Spinal cord (tissue), 10 donors: ENCODE measurements around the gene RAB29. TPM values are rescaled to one million over a fixed set of nuclear protein-coding genes. Genes with fewer than 3 reads are reported as not detected.
"Not testable (repeated sequence)": the region's sequence is repeated elsewhere in the genome, so short reads cannot be mapped to it uniquely, and the experiment has no call there.

Experiments used
- DNase-seq, 6 donors: peaks; one replicate each; pipeline versions ENCODE4 v3.0.0 to v3.0.0-alpha.2; 2013 to 2015; ENCODE audit warnings: low spot score in 6 of 6, low read depth in 4 of 6
- H3K27ac ChIP-seq: one replicate; pipeline ENCODE4 v1.5.1; 2013; ENCODE audit warnings: low read depth, low read length, control low read depth
- H3K27me3 ChIP-seq: one replicate; pipeline ENCODE4 v1.6.1; 2013; ENCODE audit warnings: low read length; ENCODE audit not compliant: control insufficient read depth, insufficient read depth
- H3K36me3 ChIP-seq: one replicate; pipeline ENCODE4 v1.6.1; 2013; ENCODE audit warnings: low read length; ENCODE audit not compliant: control insufficient read depth, insufficient read depth
- H3K4me1 ChIP-seq: one replicate; pipeline ENCODE4 v1.6.1; 2013; ENCODE audit warnings: low read length; ENCODE audit not compliant: control insufficient read depth, insufficient read depth
- H3K4me3 ChIP-seq: one replicate; pipeline ENCODE4 v1.5.1; 2013; ENCODE audit warnings: low read depth, low read length, control low read depth
- H3K9me3 ChIP-seq: one replicate; pipeline ENCODE4 v1.6.1; 2013; ENCODE audit warnings: low read length; ENCODE audit not compliant: control insufficient read depth, insufficient read depth
- WGBS: methylation state at CpG from one replicate; pipeline ENCODE4 v1.1.5; 2013; ENCODE audit warnings: missing lambda C conversion rate; ENCODE audit not compliant: insufficient coverage; 5-methylcytosine and 5-hydroxymethylcytosine counted together
- long read RNA-seq, 4 donors: transcript quantifications; one replicate each; lab custom pipeline, GENCODE V29; 2026
- polyA plus RNA-seq, 2 donors: library from polyadenylated mRNA; unstranded; fragments of 120-200 nt; gene quantifications; one replicate each; pipeline ENCODE4 v1.2.1, GENCODE V29; 2013; ENCODE audit not compliant: insufficient read length in 2 of 2
- total RNA-seq, 2 donors: library from RNA; depleted of rRNA in 1 of 2; stranded (reverse); fragments of 120-200 nt in 1 of 2; fragments of >200 nt in 1 of 2; gene quantifications; one replicate each; pipeline versions ENCODE4 v1.2.3 to v1.2.4, GENCODE V29; 2013 to 2014
- donor health status: healthy.

The RAB29 gene, protein sequence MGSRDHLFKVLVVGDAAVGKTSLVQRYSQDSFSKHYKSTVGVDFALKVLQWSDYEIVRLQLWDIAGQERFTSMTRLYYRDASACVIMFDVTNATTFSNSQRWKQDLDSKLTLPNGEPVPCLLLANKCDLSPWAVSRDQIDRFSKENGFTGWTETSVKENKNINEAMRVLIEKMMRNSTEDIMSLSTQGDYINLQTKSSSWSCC
- total RNA-seq (10 to 100 TPM; 15.0 to 19.8 TPM), polyA plus RNA-seq (1 to 10 TPM; 9.3 to 9.6 TPM)
- long read RNA-seq, donor 1, partial matches to known transcripts: 0 of 1 reads
- long read RNA-seq, donor 1, other reads (novel, unspliced or antisense): 0 of 1 reads
- long read RNA-seq, donor 2: 0 reads
- long read RNA-seq, donor 3, partial matches to known transcripts: 0 of 3 reads
- long read RNA-seq, donor 3, other reads (novel, unspliced or antisense): 0 of 3 reads
- long read RNA-seq, donor 4, partial matches to known transcripts: 0 of 2 reads
- long read RNA-seq, donor 4, other reads (novel, unspliced or antisense): 0 of 2 reads

DNA sequence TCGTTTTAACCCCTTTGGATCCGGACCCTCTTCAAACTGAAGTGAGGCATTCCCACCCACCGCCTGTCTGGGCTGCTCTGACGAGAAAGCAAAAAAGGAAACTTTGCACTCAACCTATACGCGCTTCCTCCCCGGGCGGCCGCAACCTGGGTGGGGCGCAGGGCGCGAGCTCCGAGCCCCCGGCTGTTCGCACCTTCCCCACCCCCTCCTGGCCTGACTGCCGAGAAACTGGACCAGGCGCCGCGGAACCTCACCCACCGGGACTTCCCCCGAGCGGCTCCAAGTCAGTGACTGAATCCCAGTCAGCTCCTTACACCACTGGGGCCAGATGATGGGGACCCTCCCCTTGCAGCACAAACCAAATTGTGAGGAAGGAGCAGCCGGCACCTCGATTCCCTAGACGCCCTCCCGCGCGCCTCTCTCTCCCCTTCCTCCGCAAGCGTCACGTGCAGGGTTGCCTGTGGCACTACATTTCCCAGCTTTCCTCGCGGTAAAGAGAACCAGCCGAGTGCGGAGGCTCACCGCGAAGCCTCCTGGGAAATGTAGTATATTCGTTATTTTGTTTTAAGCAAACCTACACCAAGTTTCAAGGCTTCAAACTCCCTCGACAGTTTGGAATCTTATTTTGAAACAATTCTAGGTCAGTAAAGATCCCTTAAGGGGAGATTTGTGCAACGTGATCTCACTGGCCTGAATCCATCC lies at the start of gene RAB29:
RAB29 (minus strand) TSS at position 468 of the 702 bp plus-strand sequence. CDS start 526 bp downstream, outside the sequence.
- peak; percentile 56 to 95 (median 69) for DNase-seq
- no peaks in the 10 kb centered on the region for H3K9me3 ChIP-seq
- no peak within 1 kb of the TSS for H3K27ac ChIP-seq
- H3K4me3 ChIP-seq: peak within 1 kb of the TSS; percentile 79
- H3K27me3 ChIP-seq: peaks cover 17% of the 10 kb centered on the region
- H3K36me3 ChIP-seq: no peaks in the 10 kb centered on the region
- WGBS: under 1% methylated on average over 22 of the region's 40 CpGs
- peaks cover 8% of the 10 kb centered on the region for H3K4me1 ChIP-seq

DNA sequence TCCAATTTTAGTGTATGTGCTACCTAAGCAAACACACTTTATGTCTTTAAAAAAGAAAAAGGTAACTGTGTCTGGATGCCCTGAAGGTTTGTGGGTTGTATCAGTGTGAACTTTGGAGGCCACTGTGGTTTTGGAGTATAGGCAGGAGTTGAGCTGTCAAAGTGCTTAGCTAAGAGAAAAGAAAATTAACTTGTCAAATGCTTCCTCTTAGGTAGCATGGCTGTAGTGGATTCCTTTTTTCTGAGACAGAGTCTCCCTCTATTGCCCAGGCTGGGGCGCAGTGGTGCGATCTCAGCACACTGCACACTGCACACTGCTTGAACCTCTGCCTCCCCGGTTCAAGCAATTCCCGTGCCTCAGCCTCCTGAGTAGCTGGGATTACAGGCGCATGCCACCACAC lies 48.9 kb upstream of the RAB29 start:
- no peaks in the 10 kb centered on the region for H3K36me3 ChIP-seq
- no peak for DNase-seq
- H3K27me3 ChIP-seq: no peaks in the 10 kb centered on the region
- H3K4me3 ChIP-seq: no peak overlapping the region
- whole genome bisulfite sequencing: 100% methylated on average over 3 of the region's 5 CpGs
- H3K4me1 ChIP-seq: peaks cover 16% of the 10 kb centered on the region
- no peaks in the 10 kb centered on the region for H3K9me3 ChIP-seq
- H3K27ac ChIP-seq: no peak overlapping the region

DNA sequence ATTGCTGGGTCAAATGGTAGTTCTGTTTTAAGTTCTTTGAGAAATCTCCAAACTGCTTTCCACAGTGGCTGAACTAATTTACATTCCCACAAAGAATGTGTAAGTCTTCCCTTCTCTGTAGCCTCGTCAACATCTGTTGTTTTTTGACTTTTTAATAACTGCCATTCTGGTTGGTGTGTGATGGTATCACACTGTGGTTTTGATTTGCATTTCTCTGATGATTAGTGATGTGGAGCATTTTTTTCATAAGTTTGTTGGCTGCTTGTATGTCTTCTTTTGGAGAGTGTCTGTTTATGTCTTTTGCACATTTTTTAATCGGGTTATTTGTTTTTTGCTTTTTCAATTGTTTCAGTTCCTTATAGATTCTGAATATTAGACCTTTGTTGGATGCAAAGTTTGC lies 48.0 kb upstream of the RAB29 start:
- H3K4me3 ChIP-seq, H3K27me3 ChIP-seq, H3K9me3 ChIP-seq, H3K27ac ChIP-seq, H3K36me3 ChIP-seq, DNase-seq: not testable (repeated sequence)
- WGBS: no CpG with 5 or more reads among the region's 2 CpGs
- H3K4me1 ChIP-seq: peaks cover 16% of the 10 kb centered on the region

DNA sequence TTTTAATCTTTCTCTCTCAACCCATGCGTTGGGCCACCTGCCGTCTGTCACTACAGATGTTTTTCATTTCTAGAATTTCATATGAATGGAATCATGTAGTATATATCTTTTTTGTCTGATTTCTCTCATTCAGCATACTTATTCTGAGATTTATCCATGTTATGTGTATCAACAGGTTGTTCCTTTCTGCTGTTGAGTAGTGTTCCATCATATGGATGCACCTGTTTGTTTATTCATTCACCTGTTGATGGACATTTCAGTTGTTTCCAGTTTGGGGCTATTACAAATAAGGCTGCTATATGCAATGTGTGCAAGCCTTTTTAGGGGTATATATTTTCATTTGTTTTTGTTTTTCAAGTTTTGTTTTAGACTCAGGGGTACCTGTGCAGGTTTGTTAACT lies 47.1 kb upstream of the RAB29 start:
- peaks cover 11% of the 10 kb centered on the region for H3K4me1 ChIP-seq
- H3K36me3 ChIP-seq: no peaks in the 10 kb centered on the region
- DNase-seq: no peak
- no peak overlapping the region for H3K27ac ChIP-seq
- no CpG with 5 or more reads among the region's 2 CpGs for WGBS
- no peaks in the 10 kb centered on the region for H3K27me3 ChIP-seq
- H3K9me3 ChIP-seq: no peaks in the 10 kb centered on the region
- H3K4me3 ChIP-seq: no peak overlapping the region

DNA sequence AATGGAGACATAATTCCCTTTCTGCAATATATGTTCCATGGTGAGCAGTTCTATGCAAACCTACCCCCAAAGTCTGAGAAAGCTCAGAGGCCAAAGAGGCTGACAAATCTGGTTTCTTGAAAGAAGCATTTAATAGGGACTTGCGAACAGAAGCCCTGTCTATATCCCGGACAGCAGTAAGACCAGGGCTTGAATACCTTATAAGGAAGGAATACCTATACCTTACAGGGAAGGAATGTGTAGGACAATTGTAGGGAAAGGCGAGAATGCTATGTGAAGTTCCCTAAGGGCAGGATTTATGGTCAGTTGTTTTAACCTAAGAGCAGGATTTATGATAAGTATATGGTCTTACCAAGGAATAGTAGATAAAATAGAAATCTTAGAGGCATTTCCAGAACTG lies 42.7 kb upstream of the RAB29 start:
- no peaks in the 10 kb centered on the region for H3K9me3 ChIP-seq
- peaks cover 10% of the 10 kb centered on the region for H3K4me1 ChIP-seq
- DNase-seq: no peak
- no peaks in the 10 kb centered on the region for H3K36me3 ChIP-seq
- H3K4me3 ChIP-seq: no peak overlapping the region
- WGBS: no CpG with 5 or more reads among the region's 3 CpGs
- no peaks in the 10 kb centered on the region for H3K27me3 ChIP-seq
- H3K27ac ChIP-seq: no peak overlapping the region

DNA sequence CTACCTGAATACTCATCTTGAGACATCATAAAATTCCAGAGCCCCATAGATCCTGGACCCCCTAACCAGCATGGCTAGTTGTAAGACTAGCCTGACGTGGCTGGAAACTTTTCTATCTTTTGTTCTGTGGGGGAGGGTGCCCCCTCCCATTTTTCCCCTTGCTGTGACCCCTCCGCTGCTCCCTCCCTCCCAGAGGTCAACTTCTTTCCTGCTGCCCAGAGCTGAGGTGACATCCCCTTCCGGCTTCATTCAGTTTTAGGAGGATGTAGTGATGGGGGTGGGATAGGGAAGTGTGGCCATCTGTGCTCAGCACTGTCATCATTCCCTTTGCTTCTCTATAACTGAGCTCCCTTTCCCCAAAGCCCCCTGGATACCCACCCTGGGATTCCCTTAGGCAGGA lies 42.1 kb upstream of the RAB29 start:
- WGBS: no CpG with 5 or more reads among the region's 3 CpGs
- no peaks in the 10 kb centered on the region for H3K27me3 ChIP-seq
- H3K36me3 ChIP-seq: no peaks in the 10 kb centered on the region
- no peak for DNase-seq
- H3K27ac ChIP-seq: no peak overlapping the region
- no peaks in the 10 kb centered on the region for H3K9me3 ChIP-seq
- peaks cover 11% of the 10 kb centered on the region for H3K4me1 ChIP-seq
- no peak overlapping the region for H3K4me3 ChIP-seq

DNA sequence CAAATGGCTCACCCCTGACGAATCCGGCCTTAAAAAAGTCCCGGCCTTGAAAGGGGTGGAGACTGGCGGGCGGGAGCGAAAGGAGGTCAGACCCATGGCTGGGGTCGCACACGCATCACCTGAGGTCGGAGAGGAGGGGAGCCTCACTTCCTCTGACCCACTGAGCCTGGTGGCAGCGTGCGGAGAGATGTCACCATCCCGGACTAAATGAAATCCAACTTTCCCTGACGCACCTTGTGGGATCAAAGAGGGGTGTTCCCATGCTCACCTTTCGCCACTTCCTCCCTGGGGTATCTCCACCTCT lies 38.4 kb upstream of the RAB29 start:
- Histone ChIP-seq H3K27me3 (no peaks in the 10 kb centered on the region), H3K9me3 (no peaks in the 10 kb centered on the region), H3K4me3 (peak overlapping the region; percentile 86), H3K36me3 (peaks cover 15% of the 10 kb centered on the region), H3K4me1 (peaks cover 44% of the 10 kb centered on the region), H3K27ac (peak overlapping the region; percentile 83)
- WGBS: 1% methylated on average over 9 of the region's 14 CpGs
- DNase-seq: peak in 1 of 6 donors; percentile 5

DNA sequence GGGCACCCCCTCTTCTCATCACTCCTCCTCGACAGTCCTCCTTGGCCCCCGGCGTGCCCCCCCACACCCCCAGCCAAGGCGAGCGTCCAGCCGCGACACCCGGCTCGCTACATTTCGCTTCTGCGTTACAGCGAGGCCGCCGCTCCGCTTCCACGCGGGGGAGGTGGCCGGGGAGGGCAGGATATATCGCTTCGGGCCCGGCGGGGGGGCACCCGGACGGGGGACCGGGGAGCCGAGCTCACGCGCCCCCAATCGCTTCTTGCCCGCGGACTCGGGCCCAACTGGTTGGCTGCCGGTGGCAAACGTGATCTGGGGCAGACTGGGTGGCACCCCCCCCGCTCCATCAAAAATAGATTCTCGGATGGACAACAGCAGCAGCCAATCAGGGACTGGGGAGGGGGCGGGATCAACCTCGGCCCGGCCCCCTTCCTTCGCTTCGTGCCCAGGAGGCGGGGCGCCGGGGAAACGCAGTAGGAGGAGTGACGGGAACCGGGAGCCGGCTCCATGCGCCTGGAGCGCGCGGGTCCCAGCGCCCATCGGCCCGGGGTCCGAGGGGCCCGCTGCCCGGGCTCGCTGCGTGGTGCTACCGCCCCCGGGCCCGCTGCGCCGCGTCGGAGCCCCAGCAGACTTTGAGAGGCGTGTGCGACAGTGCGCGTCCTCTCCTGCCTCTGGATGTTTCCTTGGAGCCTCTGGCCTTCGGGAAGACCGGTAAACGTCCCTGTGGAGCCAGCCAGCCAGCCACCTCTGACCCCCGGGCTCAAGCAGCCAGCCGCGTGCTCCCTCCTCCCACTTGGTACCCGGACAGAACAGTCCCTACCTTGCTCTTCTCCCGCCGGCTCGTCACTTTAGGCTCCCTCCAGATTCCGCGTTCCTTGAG lies 37.8 kb upstream of the RAB29 start, which contains the start of gene SLC41A1:
SLC41A1 (minus strand) TSS at position 321 of the 877 bp plus-strand sequence. CDS start 2,757 bp downstream, outside the sequence.
- WGBS: under 1% methylated on average over 80 of the region's 83 CpGs
- Histone ChIP-seq H3K4me1 (peaks cover 48% of the 10 kb centered on the region), H3K4me3 (peak within 1 kb of the TSS; percentile 86), H3K9me3 (no peaks in the 10 kb centered on the region), H3K27ac (peak within 1 kb of the TSS; percentile 92), H3K36me3 (peaks cover 18% of the 10 kb centered on the region), H3K27me3 (no peaks in the 10 kb centered on the region)
- DNase-seq: peak; percentile 83 to 98 (median 92)

DNA sequence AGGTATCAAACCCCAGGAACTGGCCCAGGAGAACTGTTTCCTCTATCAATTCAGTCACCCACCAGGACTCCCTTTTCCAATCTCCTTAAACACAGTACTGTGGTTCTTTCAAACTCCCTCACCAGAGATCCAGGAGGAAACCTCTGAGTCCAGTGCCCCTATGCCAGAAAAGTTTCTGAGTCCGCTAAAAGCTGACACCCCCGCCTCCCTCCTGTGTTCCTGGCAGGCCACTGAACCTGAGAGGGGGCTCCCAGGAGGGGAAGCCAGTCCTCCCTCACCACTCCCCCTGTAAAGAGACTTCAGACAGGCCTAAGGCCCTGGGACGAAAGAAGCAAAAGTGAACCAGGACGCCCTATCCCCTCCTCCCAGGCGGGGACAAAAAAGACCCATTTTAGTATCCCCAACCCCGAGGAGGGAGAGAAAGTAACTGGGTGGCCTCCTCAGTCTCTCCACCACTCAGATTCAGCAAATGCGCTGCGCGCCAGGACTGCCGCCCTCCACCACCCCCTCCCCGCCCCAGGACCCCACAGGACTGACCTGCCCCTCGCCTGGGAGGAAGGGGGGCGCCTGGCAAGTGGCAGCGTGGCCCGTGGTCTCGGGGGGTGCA lies 37.1 kb upstream of the RAB29 start:
- peak overlapping the region; percentile 86 for H3K4me3 ChIP-seq
- peak overlapping the region; percentile 92 for H3K27ac ChIP-seq
- no peaks in the 10 kb centered on the region for H3K9me3 ChIP-seq
- no peaks in the 10 kb centered on the region for H3K27me3 ChIP-seq
- H3K36me3 ChIP-seq: peaks cover 18% of the 10 kb centered on the region
- peak in 3 of 6 donors; percentile 40 to 71 (median 62) for DNase-seq
- peaks cover 49% of the 10 kb centered on the region for H3K4me1 ChIP-seq
- 0% methylated on average over 7 of the region's 16 CpGs for WGBS
